Ovary (tissue), 3 donors: ENCODE measurements around the gene TSG101.

ENCODE experiments used
- CTCF ChIP-seq, 3 donors: fragments of 450-650 bp in 2 of 3; fragments of 200-600 bp in 1 of 3; IDR thresholded peaks; one replicate each; pipeline versions ENCODE4 v1.5.1 to v1.8.0; 2016 to 2022; ENCODE audit warnings: antibody characterized with exemption in 3 of 3, mild to moderate bottlenecking in 1 of 3
- EP300 ChIP-seq: sonication (generic); formaldehyde crosslinking; IDR thresholded peaks from one replicate; pipeline ENCODE4 v1.6.1; 2017; ENCODE audit warnings: antibody characterized with exemption
- POLR2A ChIP-seq: fragments of 450-650 bp; IDR thresholded peaks from one replicate; pipeline ENCODE4 v1.6.1; 2017; ENCODE audit warnings: antibody characterized with exemption, mild to moderate bottlenecking, moderate library complexity
- donor health status: DM: no; HTN: no; CAD: no.

GRCh38 chr11:18472587-18472986 is 54.2 kb downstream of the TSG101 start:
- TF ChIP-seq CTCF (IDR thresholded peaks at IDR 0.05), result no peak
- TF ChIP-seq POLR2A, result no peak
- no peak for TF ChIP-seq EP300
